Measurements from ENCODE around the gene PPP1R7. TPM values are rescaled to one million over a fixed set of nuclear protein-coding genes. Genes with fewer than 3 reads are reported as not detected.
"Not testable (repeated sequence)": the region's sequence is repeated elsewhere in the genome, so short reads cannot be mapped to it uniquely, and the experiment has no call there.

Gene PPP1R7
- total and polyA plus RNA-seq, 2 donors from 2014 or later: 64.6 to 94.9 TPM

- no peak for FAIRE-seq
- Histone ChIP-seq H3K36me3 (ENCODE audit: control insufficient read depth in 2 of 3, insufficient read depth in 3 of 3, low read length in 3 of 3) (no peaks in the 10 kb centered on the region), H3K27ac (ENCODE audit: low read depth in 2 of 2, low read length in 2 of 2) (no peak overlapping the region), H3K4me1 (ENCODE audit: control insufficient read depth in 2 of 3, insufficient read depth in 2 of 3, low read depth in 1 of 3, low read length in 3 of 3) (no peaks in the 10 kb centered on the region), H3K27me3 (ENCODE audit: control insufficient read depth, insufficient read depth, low read length) (no peaks in the 10 kb centered on the region), H3K9ac (ENCODE audit: low read length in 3 of 3) (no peak overlapping the region), H3K4me3 (ENCODE audit: low read length in 3 of 3) (no peak overlapping the region), H3K9me3 (ENCODE audit: control insufficient read depth in 2 of 3, insufficient read depth in 1 of 3, low read length in 3 of 3) (no peaks in the 10 kb centered on the region)
- no peak for TF ChIP-seq CTCF (IDR thresholded peaks at IDR 0.05; ENCODE audit: borderline replicate concordance, extremely low read depth, insufficient read depth)
- intact Hi-C loops (cut with DNase I): no loop called here
- DNase-seq: peak in 1 of 5 donors; percentile 61
These were observed 40.8 kb downstream of the PPP1R7 start for GRCh38 chr2:241191081-241191480.

GRCh38 chr2:241193271-241193670 lies 43.0 kb downstream of the PPP1R7 start:
- FAIRE-seq: no peak
- intact Hi-C loops (cut with DNase I): no loop called here

GRCh38 chr2:241194811-241195210 lies 44.5 kb downstream of the PPP1R7 start:
- intact Hi-C loops (cut with DNase I): no loop called here
- Histone ChIP-seq H3K9me3 (ENCODE audit: control insufficient read depth in 2 of 3, insufficient read depth in 1 of 3, low read length in 3 of 3) (no peaks in the 10 kb centered on the region), H3K27me3 (ENCODE audit: control insufficient read depth, insufficient read depth, low read length) (no peaks in the 10 kb centered on the region), H3K27ac (ENCODE audit: low read depth in 2 of 2, low read length in 2 of 2) (no peak overlapping the region), H3K9ac (ENCODE audit: low read length in 3 of 3) (no peak overlapping the region), H3K4me1 (ENCODE audit: control insufficient read depth in 2 of 3, insufficient read depth in 2 of 3, low read depth in 1 of 3, low read length in 3 of 3) (no peaks in the 10 kb centered on the region), H3K4me3 (ENCODE audit: low read length in 3 of 3) (no peak overlapping the region), H3K36me3 (ENCODE audit: control insufficient read depth in 2 of 3, insufficient read depth in 3 of 3, low read length in 3 of 3) (no peaks in the 10 kb centered on the region)
- no peak for FAIRE-seq
- no peak for TF ChIP-seq CTCF (IDR thresholded peaks at IDR 0.05; ENCODE audit: borderline replicate concordance, extremely low read depth, insufficient read depth)
- DNase-seq: peak in 1 of 5 donors; percentile 29

More at GRCh38 chr2:241193271-241193670, 43.0 kb downstream of the PPP1R7 start:
- no peaks in the 10 kb centered on the region for H3K4me1 ChIP-seq (ENCODE audit: control insufficient read depth in 2 of 3, insufficient read depth in 2 of 3, low read depth in 1 of 3, low read length in 3 of 3)
- no peak overlapping the region for H3K27ac ChIP-seq (ENCODE audit: low read depth in 2 of 2, low read length in 2 of 2)
- no peak overlapping the region for H3K4me3 ChIP-seq (ENCODE audit: low read length in 3 of 3)
- H3K9ac ChIP-seq (ENCODE audit: low read length in 3 of 3): no peak overlapping the region
- H3K36me3 ChIP-seq (ENCODE audit: control insufficient read depth in 2 of 3, insufficient read depth in 3 of 3, low read length in 3 of 3): no peaks in the 10 kb centered on the region
- TF ChIP-seq CTCF (IDR thresholded peaks at IDR 0.05; ENCODE audit: borderline replicate concordance, extremely low read depth, insufficient read depth): no peak
- no peaks in the 10 kb centered on the region for H3K27me3 ChIP-seq (ENCODE audit: control insufficient read depth, insufficient read depth, low read length)
- DNase-seq: peak in 1 of 5 donors; percentile 44
- no peaks in the 10 kb centered on the region for H3K9me3 ChIP-seq (ENCODE audit: control insufficient read depth in 2 of 3, insufficient read depth in 1 of 3, low read length in 3 of 3)

DNA sequence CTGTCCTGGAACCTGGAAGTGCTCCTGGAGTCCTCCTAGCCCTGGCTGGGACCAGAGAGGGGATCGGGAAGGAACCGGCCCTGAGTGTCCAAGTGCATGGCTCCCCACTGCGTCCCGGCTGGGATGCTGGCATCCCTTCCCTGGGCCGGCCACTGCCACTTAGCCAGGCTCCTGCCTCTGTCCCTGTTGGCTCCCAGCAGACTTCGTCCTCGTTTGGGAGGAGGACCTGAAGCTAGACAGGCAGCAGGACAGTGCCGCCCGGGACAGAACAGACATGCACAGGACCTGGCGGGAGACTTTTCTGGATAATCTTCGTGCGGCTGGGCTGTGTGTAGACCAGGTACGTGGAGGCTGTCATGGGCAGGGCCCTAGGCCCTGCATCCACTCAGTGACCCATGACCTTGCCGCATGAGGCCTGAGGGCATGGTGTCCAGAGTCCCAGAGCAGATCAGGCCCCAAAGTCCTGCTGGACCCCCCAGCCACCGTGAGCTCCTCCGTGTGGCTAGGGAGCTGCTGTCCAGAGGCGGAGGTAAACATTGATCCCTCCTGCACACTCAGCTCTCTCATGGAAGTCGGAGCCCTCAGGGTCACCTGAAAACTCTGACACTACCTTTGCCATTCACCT lies 45.4 kb downstream of the PPP1R7 start:
- intact Hi-C loops (cut with DNase I): no loop called here
- peak in 1 of 5 donors; percentile 71 for DNase-seq
- FAIRE-seq: no peak

GRCh38 chr2:241197246-241197645 lies 47.0 kb downstream of the PPP1R7 start:
- H3K4me3 ChIP-seq (ENCODE audit: low read length in 3 of 3); H3K27ac ChIP-seq (ENCODE audit: low read depth in 2 of 2, low read length in 2 of 2); FAIRE-seq; H3K4me1 ChIP-seq (ENCODE audit: control insufficient read depth in 2 of 3, insufficient read depth in 2 of 3, low read depth in 1 of 3, low read length in 3 of 3); intact Hi-C loops (cut with DNase I); H3K9me3 ChIP-seq (ENCODE audit: control insufficient read depth in 2 of 3, insufficient read depth in 1 of 3, low read length in 3 of 3); H3K36me3 ChIP-seq (ENCODE audit: control insufficient read depth in 2 of 3, insufficient read depth in 3 of 3, low read length in 3 of 3); H3K9ac ChIP-seq (ENCODE audit: low read length in 3 of 3); H3K27me3 ChIP-seq (ENCODE audit: control insufficient read depth, insufficient read depth, low read length): not testable (repeated sequence)
- DNase-seq: peak in 1 of 5 donors; percentile 56

More for the DNA sequence above, 45.4 kb downstream of the PPP1R7 start:
- Histone ChIP-seq H3K4me1 (ENCODE audit: control insufficient read depth in 2 of 3, insufficient read depth in 2 of 3, low read depth in 1 of 3, low read length in 3 of 3) (no peaks in the 10 kb centered on the region), H3K4me3 (ENCODE audit: low read length in 3 of 3) (no peak overlapping the region), H3K9ac (ENCODE audit: low read length in 3 of 3) (no peak overlapping the region), H3K36me3 (ENCODE audit: control insufficient read depth in 2 of 3, insufficient read depth in 3 of 3, low read length in 3 of 3) (no peaks in the 10 kb centered on the region), H3K27me3 (ENCODE audit: control insufficient read depth, insufficient read depth, low read length) (no peaks in the 10 kb centered on the region), H3K27ac (ENCODE audit: low read depth in 2 of 2, low read length in 2 of 2) (no peak overlapping the region), H3K9me3 (ENCODE audit: control insufficient read depth in 2 of 3, insufficient read depth in 1 of 3, low read length in 3 of 3) (no peaks in the 10 kb centered on the region)
- TF ChIP-seq CTCF (IDR thresholded peaks at IDR 0.05; ENCODE audit: borderline replicate concordance, extremely low read depth, insufficient read depth): no peak

Data from kidney (tissue), 14 donors.